HG03103 (cell line): ENCODE measurements around the gene TUBGCP5.

Experiments used
- ATAC-seq: cut with Tn5 transposase; IDR thresholded peaks from one replicate; pipeline ENCODE4 v1.9.1; 2021; ENCODE audit warnings: low read depth; ENCODE audit not compliant: unreplicated experiment

The TUBGCP5 gene

GRCh38 chr15:22956257-22956977 lies 83.0 kb downstream of the TUBGCP5 start:
- no peak for ATAC-seq

- no peak for ATAC-seq
Observed at GRCh38 chr15:22955544-22956119, 83.7 kb downstream of the TUBGCP5 start.

DNA sequence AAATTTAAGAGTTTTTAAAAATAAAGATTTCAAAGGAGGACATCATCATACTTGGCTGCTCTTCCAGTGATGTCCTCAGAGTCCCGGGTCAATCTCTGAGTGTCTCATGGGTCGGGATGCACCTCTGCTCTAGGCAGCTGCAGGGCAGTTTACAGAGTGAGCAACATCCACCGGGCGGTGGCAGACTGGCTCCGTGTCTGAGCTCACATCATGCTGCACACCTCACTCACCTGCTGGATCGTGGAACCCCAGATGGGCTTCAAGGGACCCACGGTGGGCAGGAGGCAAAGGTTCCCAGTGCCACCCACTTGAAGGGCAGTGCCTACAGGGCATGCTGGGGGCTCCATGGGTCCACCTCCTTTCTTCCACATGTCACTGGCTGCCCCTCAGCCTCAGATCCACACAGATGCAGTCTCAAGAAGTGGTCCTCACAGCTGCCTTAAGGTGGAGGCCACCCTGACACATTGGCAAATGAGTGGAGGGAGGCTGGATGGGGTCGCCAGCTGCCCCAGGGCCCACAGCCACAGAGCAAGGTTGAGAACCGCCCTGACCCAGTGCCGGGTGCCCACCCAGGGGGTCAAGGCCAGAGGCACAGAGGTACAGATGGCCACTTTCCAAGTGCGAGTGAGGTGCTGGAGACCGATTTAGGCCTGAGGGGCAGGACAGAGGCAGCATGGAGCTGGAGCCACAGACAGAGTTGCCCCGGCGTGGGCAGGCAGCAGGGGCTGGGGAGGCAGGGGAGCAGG lies 84.4 kb downstream of the TUBGCP5 start:
- ATAC-seq, result no peak

DNA sequence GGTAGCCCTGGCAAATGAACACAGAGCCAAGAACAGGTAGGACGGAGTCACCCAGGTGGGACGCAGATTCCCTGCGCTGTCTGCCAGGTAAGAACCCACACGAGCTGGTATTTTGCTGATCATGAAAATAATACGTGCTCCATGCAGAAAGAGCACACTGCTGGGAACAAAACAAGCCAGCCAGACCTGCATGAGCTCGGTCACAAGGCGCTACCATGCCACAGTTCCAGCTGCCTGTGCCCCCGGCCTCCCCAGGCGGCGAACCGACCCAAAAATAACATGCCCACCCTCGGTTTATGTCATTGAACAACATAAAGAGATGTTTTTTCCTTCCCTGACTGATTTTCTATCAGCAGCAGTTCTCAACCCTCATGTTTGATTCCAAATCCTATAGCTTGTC lies 85.0 kb downstream of the TUBGCP5 start:
- no peak for ATAC-seq

- no peak for ATAC-seq
Observed at GRCh38 chr15:22952796-22953579, 86.4 kb downstream of the TUBGCP5 start.

DNA sequence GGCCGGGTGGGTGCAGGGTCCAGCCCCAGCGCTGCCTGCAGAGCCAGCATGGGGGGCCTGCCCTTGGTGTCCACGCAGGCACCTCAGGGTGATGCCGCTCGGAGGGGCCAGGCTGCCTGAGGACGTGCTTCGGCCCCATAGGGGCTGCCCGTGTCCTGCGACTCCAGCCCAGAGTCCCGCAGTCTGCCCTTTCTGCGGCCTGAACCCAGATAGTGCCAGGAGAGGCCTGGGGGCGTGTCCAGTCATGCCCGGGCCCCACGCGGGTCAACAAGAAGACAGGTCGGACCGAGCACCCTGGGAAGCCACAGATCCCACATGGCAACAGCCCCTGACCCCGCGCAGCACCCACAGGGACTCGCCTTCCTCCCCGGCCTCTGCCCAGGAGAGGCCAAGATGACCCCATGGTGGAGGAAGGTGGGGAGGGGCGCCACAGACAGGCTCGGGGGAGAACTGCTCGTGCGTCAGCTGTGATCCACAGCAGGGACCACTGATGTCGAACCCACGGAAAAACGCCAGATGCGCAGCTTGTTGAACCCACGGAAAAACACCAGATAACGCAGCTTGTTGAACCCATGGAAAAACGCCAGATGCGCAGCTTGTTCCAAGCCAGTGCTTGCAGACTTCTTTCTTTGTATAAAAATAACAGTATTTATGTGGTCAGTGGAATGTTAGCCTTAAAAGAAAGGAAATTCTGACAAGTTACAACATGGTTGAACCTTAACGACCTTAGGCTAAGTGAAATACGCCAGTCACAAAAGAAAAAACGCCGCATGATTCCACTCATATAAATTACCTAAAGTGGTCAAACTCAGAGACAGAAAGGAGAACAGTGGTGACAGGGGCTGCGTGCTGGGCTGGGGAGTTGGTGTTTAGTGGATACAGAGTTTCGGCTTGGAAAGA lies 87.7 kb downstream of the TUBGCP5 start:
- no peak for ATAC-seq

- no peak for ATAC-seq
Observed at GRCh38 chr15:22951031-22951380, 88.4 kb downstream of the TUBGCP5 start.

DNA sequence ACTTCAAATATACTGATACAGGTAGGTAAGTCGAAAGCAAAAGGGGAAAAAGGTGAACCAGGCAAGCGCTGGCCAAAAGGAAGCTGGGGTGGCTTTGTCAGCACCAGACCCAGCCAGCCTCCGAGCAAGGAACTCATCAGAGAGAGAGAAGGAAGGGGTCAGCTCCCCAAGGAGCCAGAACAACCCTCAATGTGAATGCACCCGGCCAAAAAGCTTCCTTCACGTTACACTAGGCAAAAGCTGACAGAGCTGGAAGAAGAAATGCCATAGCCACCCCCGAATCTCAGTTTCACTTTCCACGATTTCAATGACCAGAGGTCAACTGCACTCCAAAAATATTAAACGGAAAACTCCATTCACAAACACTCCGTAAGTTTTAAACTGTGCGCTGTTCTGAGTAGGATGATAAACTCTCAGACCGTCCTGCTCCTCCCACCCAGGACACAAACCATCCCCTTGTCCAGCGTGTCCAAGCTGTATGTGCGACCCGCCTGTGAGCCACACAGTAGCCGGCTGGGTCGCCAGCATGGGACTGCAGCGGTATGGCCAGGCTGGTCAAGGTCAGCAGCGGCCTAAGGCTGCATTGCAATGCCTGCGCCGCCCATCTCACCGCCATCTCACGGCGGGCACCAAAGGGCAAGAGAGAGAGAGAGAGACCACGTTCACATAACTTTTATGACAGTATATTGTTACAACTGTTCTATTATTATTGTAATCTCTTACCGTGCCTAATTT lies 88.9 kb downstream of the TUBGCP5 start:
- ATAC-seq, result no peak
